Vagina (tissue), 2 donors: Measurements from ENCODE around the gene DEGS1.

Experiments
- POLR2A ChIP-seq, 2 donors: fragments of 450-650 bp; IDR thresholded peaks; one replicate each; pipeline ENCODE4 v1.6.1; 2017; ENCODE audit warnings: antibody characterized with exemption in 2 of 2, mild to moderate bottlenecking in 2 of 2, moderate library complexity in 2 of 2
- POLR2AphosphoS5 ChIP-seq, 2 donors: sonication (generic); formaldehyde crosslinking; IDR thresholded peaks; one replicate each; pipeline ENCODE4 v1.9.0; 2017; ENCODE audit warnings: antibody characterized with exemption in 2 of 2, mild to moderate bottlenecking in 2 of 2, low read depth in 1 of 2; ENCODE audit not compliant: insufficient read depth in 1 of 2
- TF ChIP-seq, protein P1 (sequence below), 3 experiments: fragments of 450-650 bp in 2 of 3; fragments of 200-600 bp in 1 of 3; sonication (generic) in 1 of 3; IDR thresholded peaks; one replicate each; pipeline ENCODE4 v1.5.1; 2017 to 2019; ENCODE audit warnings: antibody characterized with exemption in 3 of 3, mild to moderate bottlenecking in 2 of 3, moderate library complexity in 2 of 3

DNA sequence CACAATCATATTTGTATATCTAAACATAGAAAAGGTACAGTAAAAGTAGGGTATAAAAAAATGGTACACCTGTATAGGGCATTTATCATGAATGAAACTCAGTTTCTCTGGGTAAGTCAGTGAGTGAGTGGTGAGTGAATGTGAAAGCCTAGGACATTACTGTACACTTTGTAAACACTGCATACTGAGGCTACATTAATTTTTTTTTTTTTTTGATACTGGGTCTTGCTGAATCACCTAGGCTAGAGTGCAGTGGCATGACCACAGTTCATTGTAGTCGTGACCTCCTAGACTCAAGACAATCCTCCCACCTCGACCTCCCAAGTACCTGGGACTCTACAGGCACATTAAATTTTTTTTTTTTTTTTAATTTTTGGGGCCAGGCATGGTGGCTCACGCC is 41.3 kb upstream of the DEGS1 start:
- TF ChIP-seq, protein P1, sequence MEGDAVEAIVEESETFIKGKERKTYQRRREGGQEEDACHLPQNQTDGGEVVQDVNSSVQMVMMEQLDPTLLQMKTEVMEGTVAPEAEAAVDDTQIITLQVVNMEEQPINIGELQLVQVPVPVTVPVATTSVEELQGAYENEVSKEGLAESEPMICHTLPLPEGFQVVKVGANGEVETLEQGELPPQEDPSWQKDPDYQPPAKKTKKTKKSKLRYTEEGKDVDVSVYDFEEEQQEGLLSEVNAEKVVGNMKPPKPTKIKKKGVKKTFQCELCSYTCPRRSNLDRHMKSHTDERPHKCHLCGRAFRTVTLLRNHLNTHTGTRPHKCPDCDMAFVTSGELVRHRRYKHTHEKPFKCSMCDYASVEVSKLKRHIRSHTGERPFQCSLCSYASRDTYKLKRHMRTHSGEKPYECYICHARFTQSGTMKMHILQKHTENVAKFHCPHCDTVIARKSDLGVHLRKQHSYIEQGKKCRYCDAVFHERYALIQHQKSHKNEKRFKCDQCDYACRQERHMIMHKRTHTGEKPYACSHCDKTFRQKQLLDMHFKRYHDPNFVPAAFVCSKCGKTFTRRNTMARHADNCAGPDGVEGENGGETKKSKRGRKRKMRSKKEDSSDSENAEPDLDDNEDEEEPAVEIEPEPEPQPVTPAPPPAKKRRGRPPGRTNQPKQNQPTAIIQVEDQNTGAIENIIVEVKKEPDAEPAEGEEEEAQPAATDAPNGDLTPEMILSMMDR (IDR thresholded peaks at IDR 0.05) = no peak
- TF ChIP-seq POLR2A (IDR thresholded peaks at IDR 0.05) = no peak
- no peak for TF ChIP-seq POLR2AphosphoS5 (IDR thresholded peaks at IDR 0.05; ENCODE audit: insufficient read depth in 1 of 2, low read depth in 1 of 2)
